Measurements from ENCODE around the gene CDH20. TPM values are rescaled to one million over a fixed set of nuclear protein-coding genes. Genes with fewer than 3 reads are reported as not detected.

The CDH20 gene
- total RNA-seq, 2 donors from 2014 or later = 0.28 to 0.68 TPM

- no peaks in the 10 kb centered on the region for H3K27me3 ChIP-seq (replicated peaks; ENCODE audit: insufficient read depth)
- DNase-seq (ENCODE audit: low spot score) = no peak
- intact Hi-C loops (cut with DNase I) = no loop called here
- H3K4me3 ChIP-seq = no peak overlapping the region
- H3K36me3 ChIP-seq = no peaks in the 10 kb centered on the region
- H3K4me1 ChIP-seq (replicated peaks) = no peaks in the 10 kb centered on the region
- H3K27ac ChIP-seq = no peak overlapping the region
- TF ChIP-seq POLR2A (IDR thresholded peaks at IDR 0.05) = no peak
- TF ChIP-seq POLR2AphosphoS5 (IDR thresholded peaks at IDR 0.05) = no peak
- no peak for TF ChIP-seq CTCF (IDR thresholded peaks at IDR 0.05)
- 61% methylated on average over 2 of the region's 2 CpGs for WGBS
- H3K9me3 ChIP-seq = no peaks in the 10 kb centered on the region
Observed at GRCh38 chr18:61531891-61532290, 198.7 kb downstream of the CDH20 start.

- intact Hi-C loops (cut with DNase I) = no loop called here
- Histone ChIP-seq H3K36me3 (no peaks in the 10 kb centered on the region), H3K27ac (no peak overlapping the region), H3K27me3 (replicated peaks; ENCODE audit: insufficient read depth) (no peaks in the 10 kb centered on the region), H3K9me3 (no peaks in the 10 kb centered on the region), H3K4me1 (replicated peaks) (no peaks in the 10 kb centered on the region), H3K4me3 (no peak overlapping the region)
- TF ChIP-seq CTCF (IDR thresholded peaks at IDR 0.05) (no peak), POLR2AphosphoS5 (IDR thresholded peaks at IDR 0.05) (no peak), POLR2A (IDR thresholded peaks at IDR 0.05) (no peak)
- no peak for DNase-seq (ENCODE audit: low spot score)
- WGBS = 87% methylated on average over 4 of the region's 4 CpGs
Observed at GRCh38 chr18:61535401-61535800, 202.2 kb downstream of the CDH20 start.

- peak; percentile 32 for DNase-seq (ENCODE audit: low spot score)
- TF ChIP-seq POLR2AphosphoS5 (IDR thresholded peaks at IDR 0.05) (peak; percentile 52), CTCF (IDR thresholded peaks at IDR 0.05) (no peak)
Observed at GRCh38 chr18:61541673-61542072, 208.4 kb downstream of the CDH20 start.

GRCh38 chr18:61542596-61542995, 209.4 kb downstream of the CDH20 start:
- TF ChIP-seq POLR2AphosphoS5 (IDR thresholded peaks at IDR 0.05) = no peak
- no peak for TF ChIP-seq CTCF (IDR thresholded peaks at IDR 0.05)
- Histone ChIP-seq H3K4me1 (replicated peaks) (no peaks in the 10 kb centered on the region), H3K9me3 (no peaks in the 10 kb centered on the region), H3K27me3 (replicated peaks; ENCODE audit: insufficient read depth) (no peaks in the 10 kb centered on the region), H3K27ac (no peak overlapping the region), H3K4me3 (no peak overlapping the region), H3K36me3 (no peaks in the 10 kb centered on the region)
- no peak for DNase-seq (ENCODE audit: low spot score)
- intact Hi-C loops (cut with DNase I) = no loop called here
- 62% methylated on average over 2 of the region's 2 CpGs for WGBS

More at GRCh38 chr18:61541673-61542072, 208.4 kb downstream of the CDH20 start:
- no peaks in the 10 kb centered on the region for H3K9me3 ChIP-seq
- intact Hi-C loops (cut with DNase I) = no loop called here
- WGBS = 37% methylated on average over 7 of the region's 7 CpGs
- no peaks in the 10 kb centered on the region for H3K4me1 ChIP-seq (replicated peaks)
- H3K27ac ChIP-seq = no peak overlapping the region
- H3K27me3 ChIP-seq (replicated peaks; ENCODE audit: insufficient read depth) = no peaks in the 10 kb centered on the region
- no peaks in the 10 kb centered on the region for H3K36me3 ChIP-seq
- no peak overlapping the region for H3K4me3 ChIP-seq

GRCh38 chr18:61543518-61543917, 210.3 kb downstream of the CDH20 start:
- Histone ChIP-seq H3K4me1 (replicated peaks) (no peaks in the 10 kb centered on the region), H3K27me3 (replicated peaks; ENCODE audit: insufficient read depth) (no peaks in the 10 kb centered on the region), H3K4me3 (no peak overlapping the region), H3K9me3 (no peaks in the 10 kb centered on the region), H3K36me3 (no peaks in the 10 kb centered on the region), H3K27ac (no peak overlapping the region)
- intact Hi-C loops (cut with DNase I) = no loop called here
- no peak for DNase-seq (ENCODE audit: low spot score)
- WGBS = 28% methylated on average over 1 of the region's 1 CpG
- TF ChIP-seq CTCF (IDR thresholded peaks at IDR 0.05) (no peak), POLR2A (IDR thresholded peaks at IDR 0.05) (no peak), POLR2AphosphoS5 (IDR thresholded peaks at IDR 0.05) (no peak)

Measured in prostate gland (tissue), 2 donors.